ENCODE measurements around the gene CDK3. TPM values are rescaled to one million over a fixed set of nuclear protein-coding genes. Genes with fewer than 3 reads are reported as not detected.

The CDK3 gene
- total RNA-seq, 1 donor from 2014 or later = 1.8 TPM

DNA sequence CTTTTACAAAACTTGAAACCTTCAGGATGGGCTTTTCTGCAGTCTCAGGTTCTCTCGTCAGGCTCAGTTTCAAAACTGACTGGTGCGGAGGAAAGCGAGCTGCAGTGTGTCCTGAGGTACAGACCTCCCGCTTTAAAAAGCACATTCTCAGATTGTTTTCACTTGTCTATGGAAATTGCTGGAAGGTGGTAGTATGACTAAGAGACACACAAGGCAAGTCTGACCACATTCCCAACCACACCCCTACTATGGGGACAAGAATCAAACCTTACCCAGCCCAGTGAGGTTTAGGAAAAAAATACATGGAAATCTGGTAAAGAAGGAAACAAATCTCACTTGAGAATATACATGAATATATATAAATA is 53.4 kb downstream of the CDK3 start:
- H3K27ac ChIP-seq (replicated peaks) = no peak overlapping the region
- intact Hi-C loops (cut with micrococcal nuclease) = no loop called here
- no peak for DNase-seq
- no peaks in the 10 kb centered on the region for H3K9me3 ChIP-seq (replicated peaks)
- peaks cover 7% of the 10 kb centered on the region for H3K4me1 ChIP-seq
- no peak overlapping the region for H3K4me3 ChIP-seq
- peaks cover 98% of the 10 kb centered on the region for H3K36me3 ChIP-seq
- TF ChIP-seq, protein P1, sequence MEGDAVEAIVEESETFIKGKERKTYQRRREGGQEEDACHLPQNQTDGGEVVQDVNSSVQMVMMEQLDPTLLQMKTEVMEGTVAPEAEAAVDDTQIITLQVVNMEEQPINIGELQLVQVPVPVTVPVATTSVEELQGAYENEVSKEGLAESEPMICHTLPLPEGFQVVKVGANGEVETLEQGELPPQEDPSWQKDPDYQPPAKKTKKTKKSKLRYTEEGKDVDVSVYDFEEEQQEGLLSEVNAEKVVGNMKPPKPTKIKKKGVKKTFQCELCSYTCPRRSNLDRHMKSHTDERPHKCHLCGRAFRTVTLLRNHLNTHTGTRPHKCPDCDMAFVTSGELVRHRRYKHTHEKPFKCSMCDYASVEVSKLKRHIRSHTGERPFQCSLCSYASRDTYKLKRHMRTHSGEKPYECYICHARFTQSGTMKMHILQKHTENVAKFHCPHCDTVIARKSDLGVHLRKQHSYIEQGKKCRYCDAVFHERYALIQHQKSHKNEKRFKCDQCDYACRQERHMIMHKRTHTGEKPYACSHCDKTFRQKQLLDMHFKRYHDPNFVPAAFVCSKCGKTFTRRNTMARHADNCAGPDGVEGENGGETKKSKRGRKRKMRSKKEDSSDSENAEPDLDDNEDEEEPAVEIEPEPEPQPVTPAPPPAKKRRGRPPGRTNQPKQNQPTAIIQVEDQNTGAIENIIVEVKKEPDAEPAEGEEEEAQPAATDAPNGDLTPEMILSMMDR (IDR thresholded peaks at IDR 0.05; ENCODE audit: borderline replicate concordance) = no peak
- H3K27me3 ChIP-seq (ENCODE audit: low read depth) = no peaks in the 10 kb centered on the region

Other genes starting within 250 kb of the CDK3 start
- 19.1 TPM for gene GALK1, start 235.7 kb upstream of the CDK3 start, total RNA-seq
- gene UNK, start 216.0 kb upstream of the CDK3 start, total RNA-seq = 14.7 TPM
- 13.3 TPM for gene UNC13D, start 156.5 kb upstream of the CDK3 start, total RNA-seq
- gene WBP2, start 145.5 kb upstream of the CDK3 start, total RNA-seq = 144 TPM
- 27.5 TPM for gene TRIM47, start 122.3 kb upstream of the CDK3 start, total RNA-seq
- gene TRIM65, start 103.9 kb upstream of the CDK3 start, total RNA-seq = 10.2 TPM
- 104 TPM for gene MRPL38, start 96.0 kb upstream of the CDK3 start, total RNA-seq
- 2.8 TPM for gene FBF1, start 59.8 kb upstream of the CDK3 start, total RNA-seq
- gene ACOX1, start 21.7 kb upstream of the CDK3 start, total RNA-seq = 76.4 TPM
- 5.3 TPM for gene TEN1, start 21.6 kb upstream of the CDK3 start, total RNA-seq
- gene EVPL, start 26.5 kb downstream of the CDK3 start, total RNA-seq = not detected
- gene SRP68, start 71.7 kb downstream of the CDK3 start, total RNA-seq = 57.4 TPM
- gene GALR2, start 73.9 kb downstream of the CDK3 start, total RNA-seq = not detected
- gene ZACN, start 78.3 kb downstream of the CDK3 start, total RNA-seq = not detected
- 81.1 TPM for gene EXOC7, start 102.9 kb downstream of the CDK3 start, total RNA-seq
- not detected for gene FOXJ1, start 140.4 kb downstream of the CDK3 start, total RNA-seq
- 4.8 TPM for gene RNF157, start 239.6 kb downstream of the CDK3 start, total RNA-seq

Measured in left ventricle myocardium inferior (tissue), 1 donor.